ENCODE results near the gene SYNJ2. TPM values are rescaled to one million over a fixed set of nuclear protein-coding genes. Genes with fewer than 3 reads are reported as not detected.

SYNJ2 gene
- total RNA-seq, 1 experiment from 2014 or later, result 10.3 TPM

DNA sequence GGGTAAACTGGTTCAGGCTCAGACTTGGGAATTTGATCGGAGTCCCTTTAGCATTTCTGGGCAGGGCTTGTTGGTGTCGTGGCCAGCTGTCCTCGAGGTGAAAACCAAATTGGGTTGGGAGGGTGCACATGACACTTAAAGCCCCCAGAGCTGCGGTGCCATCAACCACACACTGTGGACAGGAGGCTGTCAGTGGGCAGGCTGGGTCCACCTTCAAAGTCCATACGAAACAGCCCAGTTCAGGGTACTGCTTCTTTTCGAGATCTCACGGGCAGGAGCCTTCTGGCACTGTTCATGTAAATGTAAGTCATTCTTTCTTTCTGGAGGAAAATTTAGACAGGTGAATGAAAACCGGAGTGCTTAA lies 7.0 kb downstream of the SYNJ2 start:
- ChIA-PET POLR2A (interaction anchor here (0.7 to 0.8 kb wide), 3 partner anchors 13 to 142 kb away, joined by 3 to 4 read pairs (median 3); no protein-coding TSS in a partner anchor), CTCF (interaction anchor here (0.6 to 1.0 kb wide), 2 partner anchors 84 to 90 kb away, joined by 3 to 4 read pairs; no protein-coding TSS in a partner anchor)
- Mint-ChIP-seq H3K4me1 (ENCODE audit: insufficient read depth, unreplicated experiment) (peaks cover 7% of the 10 kb centered on the region), H3K4me3 (ENCODE audit: unreplicated experiment) (no peak overlapping the region), H3K27ac (ENCODE audit: low read depth, unreplicated experiment) (no peak overlapping the region), H3K27me3 (ENCODE audit: insufficient read depth, unreplicated experiment) (no peaks in the 10 kb centered on the region), H3K9me3 (ENCODE audit: unreplicated experiment) (no peaks in the 10 kb centered on the region), H3K36me3 (ENCODE audit: insufficient read depth, unreplicated experiment) (no peaks in the 10 kb centered on the region)
- no TSS peak for BruUV-seq (replicated peaks)
- TF ChIP-seq, protein P1, sequence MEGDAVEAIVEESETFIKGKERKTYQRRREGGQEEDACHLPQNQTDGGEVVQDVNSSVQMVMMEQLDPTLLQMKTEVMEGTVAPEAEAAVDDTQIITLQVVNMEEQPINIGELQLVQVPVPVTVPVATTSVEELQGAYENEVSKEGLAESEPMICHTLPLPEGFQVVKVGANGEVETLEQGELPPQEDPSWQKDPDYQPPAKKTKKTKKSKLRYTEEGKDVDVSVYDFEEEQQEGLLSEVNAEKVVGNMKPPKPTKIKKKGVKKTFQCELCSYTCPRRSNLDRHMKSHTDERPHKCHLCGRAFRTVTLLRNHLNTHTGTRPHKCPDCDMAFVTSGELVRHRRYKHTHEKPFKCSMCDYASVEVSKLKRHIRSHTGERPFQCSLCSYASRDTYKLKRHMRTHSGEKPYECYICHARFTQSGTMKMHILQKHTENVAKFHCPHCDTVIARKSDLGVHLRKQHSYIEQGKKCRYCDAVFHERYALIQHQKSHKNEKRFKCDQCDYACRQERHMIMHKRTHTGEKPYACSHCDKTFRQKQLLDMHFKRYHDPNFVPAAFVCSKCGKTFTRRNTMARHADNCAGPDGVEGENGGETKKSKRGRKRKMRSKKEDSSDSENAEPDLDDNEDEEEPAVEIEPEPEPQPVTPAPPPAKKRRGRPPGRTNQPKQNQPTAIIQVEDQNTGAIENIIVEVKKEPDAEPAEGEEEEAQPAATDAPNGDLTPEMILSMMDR (IDR thresholded peaks at IDR 0.05; ENCODE audit: unreplicated experiment), result no peak
- intact Hi-C loops (cut with micrococcal nuclease), result no loop called here
- no peak for DNase-seq (ENCODE audit: unreplicated experiment)

- Mint-ChIP-seq H3K4me3 (ENCODE audit: unreplicated experiment) (no peak overlapping the region), H3K27ac (ENCODE audit: low read depth, unreplicated experiment) (no peak overlapping the region), H3K36me3 (ENCODE audit: insufficient read depth, unreplicated experiment) (no peaks in the 10 kb centered on the region), H3K27me3 (ENCODE audit: insufficient read depth, unreplicated experiment) (no peaks in the 10 kb centered on the region), H3K9me3 (ENCODE audit: unreplicated experiment) (no peaks in the 10 kb centered on the region), H3K4me1 (ENCODE audit: insufficient read depth, unreplicated experiment) (peaks cover 16% of the 10 kb centered on the region)
- intact Hi-C loops (cut with micrococcal nuclease), result no loop called here
- CTCF ChIA-PET, result interaction anchor here (0.6 to 0.7 kb wide), 3 partner anchors 38 to 228 kb away, joined by 3 to 4 read pairs (median 3); no protein-coding TSS in a partner anchor
- DNase-seq (ENCODE audit: unreplicated experiment), result peak; percentile 92
- no TSS peak for BruUV-seq (replicated peaks)
- TF ChIP-seq, protein P1 (IDR thresholded peaks at IDR 0.05; ENCODE audit: unreplicated experiment), result no peak
- POLR2A ChIA-PET, result no interaction called here
Measured at GRCh38 chr6:157989541-157990289, 8.1 kb downstream of the SYNJ2 start.

- TF ChIP-seq, protein P1 (IDR thresholded peaks at IDR 0.05; ENCODE audit: unreplicated experiment), result no peak
- CTCF ChIA-PET, result interaction anchor here (0.6 kb wide), 3 partner anchors 41 to 228 kb away, joined by 3 to 6 read pairs (median 4); no protein-coding TSS in a partner anchor
- H3K9me3 Mint-ChIP-seq (ENCODE audit: unreplicated experiment), result no peaks in the 10 kb centered on the region
- BruUV-seq (replicated peaks), result no TSS peak
- intact Hi-C loops (cut with micrococcal nuclease), result no loop called here
- no peaks in the 10 kb centered on the region for H3K36me3 Mint-ChIP-seq (ENCODE audit: insufficient read depth, unreplicated experiment)
- no peak overlapping the region for H3K27ac Mint-ChIP-seq (ENCODE audit: low read depth, unreplicated experiment)
- H3K27me3 Mint-ChIP-seq (ENCODE audit: insufficient read depth, unreplicated experiment), result no peaks in the 10 kb centered on the region
- peaks cover 18% of the 10 kb centered on the region for H3K4me1 Mint-ChIP-seq (ENCODE audit: insufficient read depth, unreplicated experiment)
- H3K4me3 Mint-ChIP-seq (ENCODE audit: unreplicated experiment), result no peak overlapping the region
- POLR2A ChIA-PET, result no interaction called here
- DNase-seq (ENCODE audit: unreplicated experiment), result no peak
Measured at GRCh38 chr6:157990321-157991066, 8.8 kb downstream of the SYNJ2 start.

DNA sequence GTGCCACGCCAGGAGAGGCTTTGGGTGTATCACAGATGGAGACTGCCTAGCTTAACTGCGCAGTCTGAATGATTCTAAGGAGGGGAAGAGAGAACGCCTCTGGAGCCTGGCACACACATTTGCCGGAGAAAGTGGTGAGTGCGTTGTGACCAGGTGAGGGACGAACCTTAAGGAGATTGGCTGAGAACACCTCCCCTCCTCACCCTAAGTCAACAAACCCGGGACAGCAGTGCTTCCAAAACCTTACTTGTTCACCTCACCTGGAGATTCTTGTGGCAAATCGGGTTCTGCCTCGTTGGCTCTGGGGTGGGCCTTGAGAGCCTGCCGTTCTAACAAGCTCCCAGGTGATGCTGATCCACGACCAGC lies 9.4 kb downstream of the SYNJ2 start:
- no TSS peak for BruUV-seq (replicated peaks)
- H3K4me3 Mint-ChIP-seq (ENCODE audit: unreplicated experiment), result no peak overlapping the region
- no peaks in the 10 kb centered on the region for H3K36me3 Mint-ChIP-seq (ENCODE audit: insufficient read depth, unreplicated experiment)
- DNase-seq (ENCODE audit: unreplicated experiment), result no peak
- CTCF ChIA-PET, result interaction anchor here (0.6 kb wide), 1 partner anchor 89 kb away, joined by 6 read pairs; no protein-coding TSS in a partner anchor
- TF ChIP-seq, protein P1 (IDR thresholded peaks at IDR 0.05; ENCODE audit: unreplicated experiment), result no peak
- H3K9me3 Mint-ChIP-seq (ENCODE audit: unreplicated experiment), result no peaks in the 10 kb centered on the region
- POLR2A ChIA-PET, result no interaction called here
- no peaks in the 10 kb centered on the region for H3K27me3 Mint-ChIP-seq (ENCODE audit: insufficient read depth, unreplicated experiment)
- H3K4me1 Mint-ChIP-seq (ENCODE audit: insufficient read depth, unreplicated experiment), result peaks cover 18% of the 10 kb centered on the region
- intact Hi-C loops (cut with micrococcal nuclease), result no loop called here
- H3K27ac Mint-ChIP-seq (ENCODE audit: low read depth, unreplicated experiment), result no peak overlapping the region

Data from MCF 10A (cell line).